GM12875 (cell line): ENCODE data around the gene HEXIM2.
A peak's percentile ranks its signal among the peaks of the same experiment; 100 is the strongest.

Experiments
- H3K4me3 ChIP-seq: one replicate; pipeline ENCODE4 v1.5.1; 2011; ENCODE audit warnings: low read depth, low read length, control low read depth
- CTCF ChIP-seq: IDR thresholded peaks from 2 replicates; pipeline ENCODE4 v1.5.1; 2011; ENCODE audit warnings: low read depth, mild to moderate bottlenecking, control low read depth, inconsistent platforms, low read length, moderate library complexity, borderline replicate concordance; ENCODE audit not compliant: insufficient read depth

HEXIM2 gene

GRCh38 chr17:45132572-45133463 lies 28.9 kb upstream of the HEXIM2 start:
- peak; percentile 95 for TF ChIP-seq CTCF
- H3K4me3 ChIP-seq, result peak overlapping the region; percentile 75

- H3K4me3 ChIP-seq, result peak within 1 kb of the TSS; percentile 64
- TF ChIP-seq CTCF, result peak; percentile 100
These were observed 26.3 kb upstream of the HEXIM2 start, which contains the start of gene ACBD4 for GRCh38 chr17:45135192-45135977. Gene ACBD4, plus strand, starts transcription at chr17:45135687. Its CDS starts 458 bp downstream, at chr17:45136145.

- no peak for TF ChIP-seq CTCF
- H3K4me3 ChIP-seq, result peak overlapping the region; percentile 64
These were observed 25.5 kb upstream of the HEXIM2 start for GRCh38 chr17:45135978-45136791.

GRCh38 chr17:45136846-45137560 lies 24.7 kb upstream of the HEXIM2 start:
- no peak overlapping the region for H3K4me3 ChIP-seq
- TF ChIP-seq CTCF, result no peak

- no peak overlapping the region for H3K4me3 ChIP-seq
- no peak for TF ChIP-seq CTCF
These were observed 23.9 kb upstream of the HEXIM2 start for GRCh38 chr17:45137561-45138305.
